Fibroblast of lung (primary cell): Measurements from ENCODE around the gene RABEPK.

Source experiments
- EZH2 ChIP-seq: IDR thresholded peaks from 2 replicates; pipeline ENCODE4 v1.5.1; 2012; ENCODE audit warnings: low read length, control low read depth, mild to moderate bottlenecking; ENCODE audit errors: missing control alignments
- TF ChIP-seq, protein P1 (sequence below), 2 donors: IDR thresholded peaks in 1 of 2; conservative IDR thresholded peaks in 1 of 2; 1 replicate in 1 of 2; 2 replicates in 1 of 2; pipeline ENCODE4 v1.5.1; 2011 to 2012; ENCODE audit warnings: low read length in 2 of 2, control low read depth in 1 of 2, inconsistent platforms in 1 of 2, low read depth in 1 of 2, mild to moderate bottlenecking in 1 of 2

DNA sequence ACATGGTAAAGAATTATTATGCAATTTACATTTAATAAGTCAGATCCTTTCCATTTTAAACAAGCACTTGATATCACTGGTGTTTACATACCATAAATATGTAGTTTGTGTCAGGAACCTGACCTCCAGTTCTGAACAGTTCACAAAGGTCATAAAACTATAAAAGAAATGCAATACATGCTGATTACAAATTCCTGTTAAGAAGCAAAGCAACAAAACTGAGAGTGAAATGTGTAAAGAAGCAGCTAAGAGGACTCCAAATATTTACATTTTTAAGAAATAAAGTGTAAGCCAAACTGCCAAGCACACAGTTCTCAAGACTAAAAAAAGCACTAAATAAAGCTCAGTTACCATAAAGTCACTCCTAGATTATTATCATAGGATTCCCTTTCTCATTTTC is 39.6 kb upstream of the RABEPK start:
- TF ChIP-seq, protein P1, sequence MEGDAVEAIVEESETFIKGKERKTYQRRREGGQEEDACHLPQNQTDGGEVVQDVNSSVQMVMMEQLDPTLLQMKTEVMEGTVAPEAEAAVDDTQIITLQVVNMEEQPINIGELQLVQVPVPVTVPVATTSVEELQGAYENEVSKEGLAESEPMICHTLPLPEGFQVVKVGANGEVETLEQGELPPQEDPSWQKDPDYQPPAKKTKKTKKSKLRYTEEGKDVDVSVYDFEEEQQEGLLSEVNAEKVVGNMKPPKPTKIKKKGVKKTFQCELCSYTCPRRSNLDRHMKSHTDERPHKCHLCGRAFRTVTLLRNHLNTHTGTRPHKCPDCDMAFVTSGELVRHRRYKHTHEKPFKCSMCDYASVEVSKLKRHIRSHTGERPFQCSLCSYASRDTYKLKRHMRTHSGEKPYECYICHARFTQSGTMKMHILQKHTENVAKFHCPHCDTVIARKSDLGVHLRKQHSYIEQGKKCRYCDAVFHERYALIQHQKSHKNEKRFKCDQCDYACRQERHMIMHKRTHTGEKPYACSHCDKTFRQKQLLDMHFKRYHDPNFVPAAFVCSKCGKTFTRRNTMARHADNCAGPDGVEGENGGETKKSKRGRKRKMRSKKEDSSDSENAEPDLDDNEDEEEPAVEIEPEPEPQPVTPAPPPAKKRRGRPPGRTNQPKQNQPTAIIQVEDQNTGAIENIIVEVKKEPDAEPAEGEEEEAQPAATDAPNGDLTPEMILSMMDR (conservative IDR thresholded peaks at IDR 0.05 in 1 of 2, IDR thresholded peaks at IDR 0.05 in 1 of 2; ENCODE audit: low read depth in 1 of 2, low read length in 2 of 2), result no peak
- no peak for TF ChIP-seq EZH2
